ENCODE data around the gene LMBR1. TPM values are rescaled to one million over a fixed set of nuclear protein-coding genes. Genes with fewer than 3 reads are reported as not detected.

Gene LMBR1
- polyA plus RNA-seq, 2 donors: 4.4 to 7.0 TPM

GRCh38 chr7:156753630-156754029 is 139.4 kb downstream of the LMBR1 start:
- WGBS, 2 donors: 90 to 94% methylated on average over 7 of the region's 7 CpGs
- Histone ChIP-seq H3K27me3 (ENCODE audit: control insufficient read depth in 1 of 2, insufficient read depth in 2 of 2, low read length in 2 of 2) (no peaks in the 10 kb centered on the region), H3K4me1 (ENCODE audit: control insufficient read depth in 2 of 2, insufficient read depth in 2 of 2, low read length in 1 of 2) (no peaks in the 10 kb centered on the region), H3K4me3 (ENCODE audit: low read depth in 1 of 2, low read length in 2 of 2) (no peak overlapping the region), H3K36me3 (ENCODE audit: control insufficient read depth in 2 of 2, insufficient read depth in 2 of 2, low read length in 1 of 2) (peaks cover 3 to 5% of the 10 kb centered on the region in 2 donors), H3K9me3 (ENCODE audit: control insufficient read depth in 2 of 2, insufficient read depth in 1 of 2, low read depth in 1 of 2, low read length in 1 of 2) (no peaks in the 10 kb centered on the region), H3K27ac (ENCODE audit: low read depth in 2 of 2, low read length in 1 of 2) (no peak overlapping the region)

- Histone ChIP-seq H3K9me3 (ENCODE audit: control insufficient read depth in 2 of 2, insufficient read depth in 1 of 2, low read depth in 1 of 2, low read length in 1 of 2) (no peaks in the 10 kb centered on the region), H3K36me3 (ENCODE audit: control insufficient read depth in 2 of 2, insufficient read depth in 2 of 2, low read length in 1 of 2) (peaks cover 2 to 3% of the 10 kb centered on the region in 2 donors), H3K4me3 (ENCODE audit: low read depth in 1 of 2, low read length in 2 of 2) (no peak overlapping the region), H3K27ac (ENCODE audit: low read depth in 2 of 2, low read length in 1 of 2) (no peak overlapping the region), H3K27me3 (ENCODE audit: control insufficient read depth in 1 of 2, insufficient read depth in 2 of 2, low read length in 2 of 2) (no peaks in the 10 kb centered on the region), H3K4me1 (ENCODE audit: control insufficient read depth in 2 of 2, insufficient read depth in 2 of 2, low read length in 1 of 2) (no peaks in the 10 kb centered on the region)
- 90 to 91% methylated on average over 4 of the region's 4 CpGs for WGBS, 2 donors
These were observed 139.8 kb downstream of the LMBR1 start for GRCh38 chr7:156753229-156753560.

- Histone ChIP-seq H3K4me3 (ENCODE audit: low read depth in 1 of 2, low read length in 2 of 2) (no peak overlapping the region), H3K4me1 (ENCODE audit: control insufficient read depth in 2 of 2, insufficient read depth in 2 of 2, low read length in 1 of 2) (no peaks in the 10 kb centered on the region), H3K9me3 (ENCODE audit: control insufficient read depth in 2 of 2, insufficient read depth in 1 of 2, low read depth in 1 of 2, low read length in 1 of 2) (no peaks in the 10 kb centered on the region), H3K27me3 (ENCODE audit: control insufficient read depth in 1 of 2, insufficient read depth in 2 of 2, low read length in 2 of 2) (no peaks in the 10 kb centered on the region), H3K27ac (ENCODE audit: low read depth in 2 of 2, low read length in 1 of 2) (no peak overlapping the region), H3K36me3 (ENCODE audit: control insufficient read depth in 2 of 2, insufficient read depth in 2 of 2, low read length in 1 of 2) (peaks cover 2 to 3% of the 10 kb centered on the region in 2 donors)
- WGBS, 2 donors: 87 to 90% methylated on average over 7 of the region's 7 CpGs
These were observed 140.4 kb downstream of the LMBR1 start for GRCh38 chr7:156752367-156753228.

- H3K4me3 ChIP-seq (ENCODE audit: low read depth in 1 of 2, low read length in 2 of 2): no peak overlapping the region
- H3K4me1 ChIP-seq (ENCODE audit: control insufficient read depth in 2 of 2, insufficient read depth in 2 of 2, low read length in 1 of 2): no peaks in the 10 kb centered on the region
- H3K36me3 ChIP-seq (ENCODE audit: control insufficient read depth in 2 of 2, insufficient read depth in 2 of 2, low read length in 1 of 2): peaks cover 2 to 3% of the 10 kb centered on the region in 2 donors
- H3K27ac ChIP-seq (ENCODE audit: low read depth in 2 of 2, low read length in 1 of 2): no peak overlapping the region
- 70 to 71% methylated on average over 3 of the region's 3 CpGs for WGBS, 2 donors
- no peaks in the 10 kb centered on the region for H3K9me3 ChIP-seq (ENCODE audit: control insufficient read depth in 2 of 2, insufficient read depth in 1 of 2, low read depth in 1 of 2, low read length in 1 of 2)
- H3K27me3 ChIP-seq (ENCODE audit: control insufficient read depth in 1 of 2, insufficient read depth in 2 of 2, low read length in 2 of 2): no peaks in the 10 kb centered on the region
These were observed 141.7 kb downstream of the LMBR1 start for GRCh38 chr7:156751319-156751718.

GRCh38 chr7:156747718-156748117 is 145.3 kb downstream of the LMBR1 start:
- no peaks in the 10 kb centered on the region for H3K9me3 ChIP-seq (ENCODE audit: control insufficient read depth in 2 of 2, insufficient read depth in 1 of 2, low read depth in 1 of 2, low read length in 1 of 2)
- no peaks in the 10 kb centered on the region for H3K27me3 ChIP-seq (ENCODE audit: control insufficient read depth in 1 of 2, insufficient read depth in 2 of 2, low read length in 2 of 2)
- H3K27ac ChIP-seq (ENCODE audit: low read depth in 2 of 2, low read length in 1 of 2): no peak overlapping the region
- peaks cover 0 to 3% of the 10 kb centered on the region in 2 donors for H3K36me3 ChIP-seq (ENCODE audit: control insufficient read depth in 2 of 2, insufficient read depth in 2 of 2, low read length in 1 of 2)
- 75% methylated on average over 1 of the region's 1 CpG for WGBS, 2 donors
- no peaks in the 10 kb centered on the region for H3K4me1 ChIP-seq (ENCODE audit: control insufficient read depth in 2 of 2, insufficient read depth in 2 of 2, low read length in 1 of 2)
- no peak overlapping the region for H3K4me3 ChIP-seq (ENCODE audit: low read depth in 1 of 2, low read length in 2 of 2)

- no peaks in the 10 kb centered on the region for H3K9me3 ChIP-seq (ENCODE audit: control insufficient read depth in 2 of 2, insufficient read depth in 1 of 2, low read depth in 1 of 2, low read length in 1 of 2)
- no peak overlapping the region for H3K4me3 ChIP-seq (ENCODE audit: low read depth in 1 of 2, low read length in 2 of 2)
- H3K4me1 ChIP-seq (ENCODE audit: control insufficient read depth in 2 of 2, insufficient read depth in 2 of 2, low read length in 1 of 2): no peaks in the 10 kb centered on the region
- no peaks in the 10 kb centered on the region for H3K27me3 ChIP-seq (ENCODE audit: control insufficient read depth in 1 of 2, insufficient read depth in 2 of 2, low read length in 2 of 2)
- no peak overlapping the region for H3K27ac ChIP-seq (ENCODE audit: low read depth in 2 of 2, low read length in 1 of 2)
- H3K36me3 ChIP-seq (ENCODE audit: control insufficient read depth in 2 of 2, insufficient read depth in 2 of 2, low read length in 1 of 2): peaks cover 0 to 3% of the 10 kb centered on the region in 2 donors
- 59 to 72% methylated on average over 1 of the region's 1 CpG for WGBS, 2 donors
These were observed 146.1 kb downstream of the LMBR1 start for GRCh38 chr7:156746891-156747290.

GRCh38 chr7:156739596-156739995 is 153.4 kb downstream of the LMBR1 start:
- Histone ChIP-seq H3K9me3 (ENCODE audit: control insufficient read depth in 2 of 2, insufficient read depth in 1 of 2, low read depth in 1 of 2, low read length in 1 of 2) (no peaks in the 10 kb centered on the region), H3K36me3 (ENCODE audit: control insufficient read depth in 2 of 2, insufficient read depth in 2 of 2, low read length in 1 of 2) (peaks cover 0 to 3% of the 10 kb centered on the region in 2 donors), H3K4me1 (ENCODE audit: control insufficient read depth in 2 of 2, insufficient read depth in 2 of 2, low read length in 1 of 2) (peaks cover 3 to 6% of the 10 kb centered on the region in 2 donors), H3K27ac (ENCODE audit: low read depth in 2 of 2, low read length in 1 of 2) (no peak overlapping the region), H3K4me3 (ENCODE audit: low read depth in 1 of 2, low read length in 2 of 2) (no peak overlapping the region), H3K27me3 (ENCODE audit: control insufficient read depth in 1 of 2, insufficient read depth in 2 of 2, low read length in 2 of 2) (no peaks in the 10 kb centered on the region)
- WGBS, 2 donors: 56 to 70% methylated on average over 5 of the region's 5 CpGs

- no peak overlapping the region for H3K27ac ChIP-seq (ENCODE audit: low read depth in 2 of 2, low read length in 1 of 2)
- H3K36me3 ChIP-seq (ENCODE audit: control insufficient read depth in 2 of 2, insufficient read depth in 2 of 2, low read length in 1 of 2): peaks cover 0 to 10% of the 10 kb centered on the region in 2 donors
- no peak overlapping the region for H3K4me3 ChIP-seq (ENCODE audit: low read depth in 1 of 2, low read length in 2 of 2)
- H3K4me1 ChIP-seq (ENCODE audit: control insufficient read depth in 2 of 2, insufficient read depth in 2 of 2, low read length in 1 of 2): peaks cover 3 to 6% of the 10 kb centered on the region in 2 donors
- WGBS, 2 donors: 89 to 90% methylated on average over 7 of the region's 7 CpGs
- H3K9me3 ChIP-seq (ENCODE audit: control insufficient read depth in 2 of 2, insufficient read depth in 1 of 2, low read depth in 1 of 2, low read length in 1 of 2): no peaks in the 10 kb centered on the region
- no peaks in the 10 kb centered on the region for H3K27me3 ChIP-seq (ENCODE audit: control insufficient read depth in 1 of 2, insufficient read depth in 2 of 2, low read length in 2 of 2)
These were observed 157.1 kb downstream of the LMBR1 start for GRCh38 chr7:156735851-156736250.

GRCh38 chr7:156733638-156734037 is 159.3 kb downstream of the LMBR1 start:
- H3K27me3 ChIP-seq (ENCODE audit: control insufficient read depth in 1 of 2, insufficient read depth in 2 of 2, low read length in 2 of 2): no peaks in the 10 kb centered on the region
- 100% methylated on average over 1 of the region's 1 CpG for WGBS, 2 donors
- H3K4me3 ChIP-seq (ENCODE audit: low read depth in 1 of 2, low read length in 2 of 2): no peak overlapping the region
- H3K9me3 ChIP-seq (ENCODE audit: control insufficient read depth in 2 of 2, insufficient read depth in 1 of 2, low read depth in 1 of 2, low read length in 1 of 2): no peaks in the 10 kb centered on the region
- H3K27ac ChIP-seq (ENCODE audit: low read depth in 2 of 2, low read length in 1 of 2): no peak overlapping the region
- peaks cover 0 to 7% of the 10 kb centered on the region in 2 donors for H3K36me3 ChIP-seq (ENCODE audit: control insufficient read depth in 2 of 2, insufficient read depth in 2 of 2, low read length in 1 of 2)
- H3K4me1 ChIP-seq (ENCODE audit: control insufficient read depth in 2 of 2, insufficient read depth in 2 of 2, low read length in 1 of 2): no peaks in the 10 kb centered on the region

GRCh38 chr7:156732091-156732625 is 160.8 kb downstream of the LMBR1 start:
- no peaks in the 10 kb centered on the region for H3K4me1 ChIP-seq (ENCODE audit: control insufficient read depth in 2 of 2, insufficient read depth in 2 of 2, low read length in 1 of 2)
- H3K27me3 ChIP-seq (ENCODE audit: control insufficient read depth in 1 of 2, insufficient read depth in 2 of 2, low read length in 2 of 2): no peaks in the 10 kb centered on the region
- WGBS, 2 donors: 87 to 90% methylated on average over 4 of the region's 4 CpGs
- peaks cover 0 to 7% of the 10 kb centered on the region in 2 donors for H3K36me3 ChIP-seq (ENCODE audit: control insufficient read depth in 2 of 2, insufficient read depth in 2 of 2, low read length in 1 of 2)
- H3K9me3 ChIP-seq (ENCODE audit: control insufficient read depth in 2 of 2, insufficient read depth in 1 of 2, low read depth in 1 of 2, low read length in 1 of 2): no peaks in the 10 kb centered on the region
- H3K4me3 ChIP-seq (ENCODE audit: low read depth in 1 of 2, low read length in 2 of 2): no peak overlapping the region
- H3K27ac ChIP-seq (ENCODE audit: low read depth in 2 of 2, low read length in 1 of 2): no peak overlapping the region
